Measurements from ENCODE around the gene PGAP2. TPM values are rescaled to one million over a fixed set of nuclear protein-coding genes. Genes with fewer than 3 reads are reported as not detected.

Gene PGAP2
- total and polyA plus RNA-seq, 2 of the 13 experiments (the other 11 are each of a cell fraction or from before 2014, with no cell fraction given): 21.5 to 47.8 TPM

- no peaks in the 10 kb centered on the region; a peak in 1 of 5 replicates for H3K27me3 ChIP-seq (ENCODE audit: control insufficient read depth in 1 of 2, insufficient read depth in 2 of 2, low read length in 2 of 2)
- no peaks in the 10 kb centered on the region for H3K36me3 ChIP-seq (replicated peaks in 1 of 2; ENCODE audit: control insufficient read depth in 1 of 2, insufficient read depth in 2 of 2, low read length in 2 of 2)
- H3K79me2 ChIP-seq (ENCODE audit: insufficient read depth, low read length): peaks cover 23% of the 10 kb centered on the region
- H3K9ac ChIP-seq (ENCODE audit: insufficient read depth, low read depth, low read length): no peak overlapping the region
- no peaks in the 10 kb centered on the region for H3K9me3 ChIP-seq (ENCODE audit: low read length)
- ChIA-PET POLR2A (no interaction called here), CTCF (ENCODE audit: low intra/inter-chr PET ratio, low total read pairs) (no interaction called here)
- peaks cover 18% of the 10 kb centered on the region for H4K20me1 ChIP-seq (ENCODE audit: insufficient read depth, low read length)
- H3K4me2 ChIP-seq (ENCODE audit: low read depth, low read length): no peak overlapping the region
- no peak for ATAC-seq
- WGBS (ENCODE audit: low lambda C conversion rate): 83% methylated on average over 4 of the region's 5 CpGs
- no peak for DNase-seq (ENCODE audit: low spot score)
- H3K4me1 ChIP-seq (ENCODE audit: insufficient read depth, low read length): peaks cover 28% of the 10 kb centered on the region
- no peak overlapping the region for H3K4me3 ChIP-seq (replicated peaks in 1 of 3; ENCODE audit: insufficient read depth in 1 of 3, low read depth in 2 of 3, low read length in 3 of 3)
- no peak overlapping the region for H3K27ac ChIP-seq (ENCODE audit: extremely low read length, insufficient read depth, low read length)
- no peak for FAIRE-seq
- BruUV-seq (replicated peaks): no TSS peak
- intact Hi-C loops (cut with micrococcal nuclease; ENCODE audit: unreplicated experiment) (no loop called here), in situ Hi-C loops (cut with HindIII; ENCODE audit: extremely low pct_ligation_motif_present, low pct_unique_long_range_greater_than_20kb) (no loop called here)
- H2AFZ ChIP-seq (ENCODE audit: low read length): no peak overlapping the region
- no peak for TF ChIP-seq BCL6 (CRISPR knock-in tag; IDR thresholded peaks at IDR 0.05)
- TF ChIP-seq ZNF124 (CRISPR knock-in tag; IDR thresholded peaks at IDR 0.05): no peak
- TF ChIP-seq AKNA (CRISPR knock-in tag; IDR thresholded peaks at IDR 0.05; ENCODE audit: borderline replicate concordance): no peak
- TF ChIP-seq HCFC1 (IDR thresholded peaks at IDR 0.05; ENCODE audit: low read depth, low read length): no peak
- no peak for TF ChIP-seq ZHX1 (CRISPR knock-in tag; IDR thresholded peaks at IDR 0.05; ENCODE audit: low read depth)
- TF ChIP-seq ZNF569 (CRISPR knock-in tag; IDR thresholded peaks at IDR 0.05; ENCODE audit: borderline replicate concordance): no peak
- TF ChIP-seq MEF2D (CRISPR knock-in tag; IDR thresholded peaks at IDR 0.05): no peak
- no peak for TF ChIP-seq RORA (CRISPR knock-in tag; IDR thresholded peaks at IDR 0.05)
- TF ChIP-seq NRL (CRISPR knock-in tag; IDR thresholded peaks at IDR 0.05; ENCODE audit: borderline replicate concordance): no peak
- no peak for TF ChIP-seq ZBED4 (CRISPR knock-in tag; IDR thresholded peaks at IDR 0.05; ENCODE audit: borderline replicate concordance)
- no peak for TF ChIP-seq ZNF121 (CRISPR knock-in tag; IDR thresholded peaks at IDR 0.05)
- TF ChIP-seq PLRG1 (conservative IDR thresholded peaks at IDR 0.05): no peak
These were observed 8.5 kb upstream of the PGAP2 start for GRCh38 chr11:3799873-3800272.

Measured in HepG2 (cell line).